SH-SY5Y (cell line): ENCODE data around the gene PEX14.

Source experiments
- GATA2 ChIP-seq: IDR thresholded peaks from 2 replicates; pipeline ENCODE4 v1.6.1; 2011; ENCODE audit warnings: mild to moderate bottlenecking, low read depth, low read length
- GATA3 ChIP-seq: IDR thresholded peaks from 2 replicates; pipeline ENCODE4 v1.6.1; 2011; ENCODE audit warnings: low read depth, mild to moderate bottlenecking, low read length, moderate library complexity

The PEX14 gene, protein sequence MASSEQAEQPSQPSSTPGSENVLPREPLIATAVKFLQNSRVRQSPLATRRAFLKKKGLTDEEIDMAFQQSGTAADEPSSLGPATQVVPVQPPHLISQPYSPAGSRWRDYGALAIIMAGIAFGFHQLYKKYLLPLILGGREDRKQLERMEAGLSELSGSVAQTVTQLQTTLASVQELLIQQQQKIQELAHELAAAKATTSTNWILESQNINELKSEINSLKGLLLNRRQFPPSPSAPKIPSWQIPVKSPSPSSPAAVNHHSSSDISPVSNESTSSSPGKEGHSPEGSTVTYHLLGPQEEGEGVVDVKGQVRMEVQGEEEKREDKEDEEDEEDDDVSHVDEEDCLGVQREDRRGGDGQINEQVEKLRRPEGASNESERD

DNA sequence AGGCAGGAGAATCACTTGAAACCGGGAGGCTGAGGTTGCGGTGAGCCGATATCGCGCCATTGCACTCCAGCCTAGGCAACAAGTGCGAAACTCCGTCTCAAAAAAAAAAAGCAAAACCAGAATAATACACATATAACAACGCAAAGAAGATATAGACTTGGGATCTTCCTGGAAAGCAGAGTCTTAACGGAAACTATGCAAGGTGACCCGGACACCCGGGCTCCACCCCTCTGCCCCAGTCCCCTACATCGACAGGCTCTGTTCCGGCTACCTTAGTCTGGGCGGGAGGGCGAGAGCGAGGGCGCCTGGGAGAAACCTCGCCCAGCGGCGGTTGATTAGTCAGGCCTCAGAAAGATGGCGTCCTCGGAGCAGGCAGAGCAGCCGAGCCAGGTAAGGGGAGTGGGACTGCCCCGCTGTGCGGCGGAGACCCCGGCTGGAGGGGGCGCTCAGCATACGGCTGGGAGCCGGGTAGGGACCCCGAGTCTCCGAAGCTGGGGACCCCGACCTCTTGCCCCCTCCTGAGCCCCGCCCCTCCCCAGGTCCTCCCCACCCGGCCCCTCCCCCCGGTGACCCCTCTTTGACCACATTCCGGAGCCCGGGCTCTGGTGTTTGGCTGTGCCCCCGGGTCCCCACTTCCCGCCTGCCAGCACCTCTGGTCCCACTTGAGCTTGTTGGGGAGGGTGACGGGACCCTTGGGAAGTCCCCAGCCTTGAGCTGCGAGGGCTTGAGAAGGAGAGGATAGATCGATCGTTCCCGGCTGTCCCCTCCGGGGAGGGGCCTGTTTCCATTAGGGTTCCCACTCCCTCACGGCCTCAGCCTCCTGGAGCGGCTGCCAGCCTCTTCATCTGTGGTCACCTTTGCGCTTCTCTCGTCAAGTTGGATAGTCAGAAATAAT lies at the start of gene PEX14:
TSS of gene PEX14 (plus strand) at position 338 of the 895 bp plus-strand sequence. CDS start at position 355, 17 bp downstream.
- TF ChIP-seq GATA3 (no peak), GATA2 (no peak)

DNA sequence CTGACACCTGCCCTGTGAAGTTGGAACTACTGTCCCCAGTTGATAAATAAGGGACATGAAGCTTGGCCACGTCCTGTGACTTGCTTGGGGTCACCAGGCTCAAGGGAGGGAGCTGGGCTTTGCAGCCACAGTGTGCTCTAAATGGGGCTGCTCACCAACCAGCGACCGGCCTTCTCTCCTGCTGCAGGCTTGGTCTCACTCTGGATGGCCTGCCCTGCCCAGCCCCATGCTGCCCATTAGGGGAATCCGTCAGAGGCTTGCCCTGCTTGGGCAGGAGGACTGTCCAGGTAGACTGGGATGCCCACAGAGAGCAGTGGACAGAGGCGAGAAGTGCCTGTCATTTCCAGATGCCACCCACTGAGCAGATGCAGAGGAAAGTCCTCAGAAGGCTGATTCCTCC lies 45.8 kb upstream of the PEX14 start:
- TF ChIP-seq GATA2, result no peak
- no peak for TF ChIP-seq GATA3

DNA sequence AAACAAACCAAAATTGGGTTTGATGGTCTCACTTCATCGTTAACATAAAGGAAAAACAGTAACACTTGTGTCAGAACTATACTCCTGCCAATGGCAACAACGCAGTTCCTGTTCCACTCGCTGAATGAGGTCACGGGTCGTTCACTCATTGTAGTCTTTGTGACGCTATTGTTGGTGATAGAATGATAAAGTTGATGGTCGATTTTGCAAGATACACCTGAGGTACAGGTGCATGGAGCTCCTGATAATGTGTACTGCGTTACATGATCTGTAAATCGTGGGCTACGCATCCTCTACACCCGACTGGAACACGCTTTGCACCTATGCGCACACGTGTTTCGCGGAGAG lies 44.9 kb upstream of the PEX14 start:
- TF ChIP-seq GATA2 (no peak), GATA3 (no peak)

DNA sequence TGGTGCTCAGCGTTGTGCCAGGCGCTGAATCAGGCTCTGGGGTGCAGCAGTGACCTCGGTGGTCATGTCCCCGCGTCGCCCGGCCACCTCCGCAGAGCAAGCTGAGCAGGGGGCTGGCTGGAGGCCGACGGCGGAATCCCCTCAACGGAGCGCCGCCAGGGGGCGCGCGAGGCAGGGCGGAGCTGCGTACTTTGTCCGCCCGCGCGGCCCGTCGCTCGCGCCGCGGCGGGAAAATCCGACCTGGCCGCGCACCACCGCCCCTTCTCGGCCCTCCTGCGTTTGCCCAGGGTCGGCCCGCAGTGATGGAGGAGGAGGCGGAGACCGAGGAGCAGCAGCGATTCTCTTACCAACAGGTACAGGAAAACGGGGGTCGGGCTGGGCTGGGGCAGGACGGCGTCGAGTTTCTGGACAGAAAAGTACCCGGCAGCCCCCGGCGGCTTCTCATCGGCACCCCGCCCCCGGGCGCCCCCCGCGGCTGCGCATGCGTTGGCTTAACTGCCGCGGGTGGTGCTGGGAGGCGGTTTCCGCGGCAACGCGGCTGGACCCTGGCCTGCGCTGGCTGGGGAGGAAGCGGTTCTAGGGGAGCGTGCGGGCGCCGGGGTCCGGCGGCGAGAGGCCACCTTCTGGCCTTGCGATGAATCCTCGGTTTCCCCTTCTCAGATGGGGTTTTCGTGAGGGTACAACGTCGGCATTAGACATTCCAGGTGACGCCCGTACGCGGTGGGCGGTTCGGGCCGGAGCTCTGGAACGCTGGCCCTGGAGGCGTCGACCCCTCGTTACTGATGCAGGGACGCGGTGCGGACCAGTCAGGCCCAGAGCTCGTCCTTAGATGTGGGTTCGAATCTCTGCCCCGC lies 44.3 kb upstream of the PEX14 start, which contains the start of gene CENPS:
TSS of gene CENPS (plus strand) at position 218 of the 854 bp plus-strand sequence. CDS start at position 303, 85 bp downstream.
- TF ChIP-seq GATA2, result no peak; the same call in 1 of the 2 replicates
- no peak for TF ChIP-seq GATA3

DNA sequence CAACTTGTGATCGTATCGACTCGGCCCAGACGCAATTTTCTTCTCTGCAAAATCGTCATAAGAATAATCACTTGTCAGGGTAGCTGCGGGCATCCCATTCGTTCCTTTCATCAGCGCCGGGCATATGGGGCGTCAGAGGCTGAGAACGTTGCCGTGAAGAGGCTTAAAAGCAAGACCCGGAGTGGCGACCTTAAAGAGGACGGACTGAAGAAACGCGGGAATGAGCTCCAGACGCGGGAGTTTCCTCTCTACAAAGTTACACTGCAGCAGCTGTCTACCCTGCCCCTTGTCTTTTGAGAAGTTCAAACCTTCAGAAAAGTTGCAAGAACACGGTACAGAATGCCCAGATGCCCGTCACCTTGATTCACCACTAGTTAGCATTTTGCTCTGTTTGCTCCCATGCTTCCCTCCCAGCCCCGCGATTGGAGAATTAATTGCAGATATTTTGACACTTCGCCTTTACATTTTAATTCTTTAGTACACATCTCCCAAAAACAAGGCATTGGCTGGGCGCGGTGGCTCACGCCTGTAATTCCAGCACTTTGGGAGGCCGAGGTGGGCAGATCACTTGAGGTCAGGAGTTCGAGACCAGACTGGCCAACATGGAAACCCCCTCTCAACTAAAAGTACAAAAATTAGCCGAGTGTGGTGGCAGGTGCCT lies 43.5 kb upstream of the PEX14 start:
- TF ChIP-seq GATA2, result no peak; the same call in 1 of the 2 replicates
- TF ChIP-seq GATA3, result no peak

DNA sequence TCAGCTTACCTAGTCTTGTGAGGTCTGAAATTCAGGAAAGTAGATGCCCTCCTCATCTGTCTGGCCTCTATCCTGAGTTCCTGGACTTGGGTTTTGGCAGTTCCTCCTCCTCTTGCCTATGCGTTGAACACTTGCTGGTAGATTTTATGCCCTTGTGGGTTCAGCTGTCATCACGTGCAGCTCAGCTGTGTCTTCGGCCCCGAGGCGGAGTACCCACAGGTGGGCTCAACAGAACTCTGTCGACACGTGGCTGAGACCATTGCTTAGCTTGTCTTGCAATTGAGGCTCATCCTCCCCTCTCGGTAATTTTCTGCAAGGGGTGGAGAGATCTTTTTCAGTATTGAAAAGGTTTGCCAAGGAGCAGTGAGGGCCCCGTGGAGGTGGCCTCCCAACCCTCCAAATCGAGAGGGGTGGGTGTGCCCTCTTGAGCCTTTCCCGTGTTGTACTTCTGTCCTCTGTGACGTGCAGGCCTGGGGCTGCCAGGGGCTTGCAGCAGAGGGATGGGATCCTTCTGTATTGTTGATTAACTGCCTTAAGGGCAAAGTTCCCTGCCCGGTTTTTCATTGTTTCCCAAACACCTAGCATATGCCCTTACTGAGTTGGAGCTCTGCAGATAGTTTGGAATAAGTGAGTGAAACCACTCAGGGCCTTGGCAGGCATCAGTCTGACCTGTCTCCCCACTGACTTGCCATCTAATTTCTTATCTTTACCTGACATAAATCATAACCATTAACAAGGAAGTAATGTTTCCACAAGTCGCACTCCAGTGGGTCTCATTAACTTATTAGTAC lies 41.6 kb upstream of the PEX14 start:
- no peak for TF ChIP-seq GATA3
- no peak for TF ChIP-seq GATA2

DNA sequence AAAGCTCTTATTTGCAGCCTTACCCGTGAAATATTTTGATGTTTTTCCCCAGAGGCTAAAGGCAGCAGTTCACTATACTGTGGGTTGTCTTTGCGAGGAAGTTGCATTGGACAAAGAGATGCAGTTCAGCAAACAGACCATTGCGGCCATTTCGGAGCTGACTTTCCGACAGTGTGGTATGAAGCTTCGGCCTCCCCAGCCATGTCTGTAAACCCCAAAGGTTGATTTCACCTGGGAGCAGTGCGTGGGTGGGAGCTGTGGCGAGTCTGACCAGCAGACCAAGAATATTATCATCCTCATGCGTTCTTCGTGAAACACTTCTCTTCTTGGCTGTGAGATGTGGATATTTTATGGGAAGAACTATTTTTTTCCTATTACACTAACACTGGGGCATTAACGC lies 41.0 kb upstream of the PEX14 start:
- no peak for TF ChIP-seq GATA3
- no peak for TF ChIP-seq GATA2

DNA sequence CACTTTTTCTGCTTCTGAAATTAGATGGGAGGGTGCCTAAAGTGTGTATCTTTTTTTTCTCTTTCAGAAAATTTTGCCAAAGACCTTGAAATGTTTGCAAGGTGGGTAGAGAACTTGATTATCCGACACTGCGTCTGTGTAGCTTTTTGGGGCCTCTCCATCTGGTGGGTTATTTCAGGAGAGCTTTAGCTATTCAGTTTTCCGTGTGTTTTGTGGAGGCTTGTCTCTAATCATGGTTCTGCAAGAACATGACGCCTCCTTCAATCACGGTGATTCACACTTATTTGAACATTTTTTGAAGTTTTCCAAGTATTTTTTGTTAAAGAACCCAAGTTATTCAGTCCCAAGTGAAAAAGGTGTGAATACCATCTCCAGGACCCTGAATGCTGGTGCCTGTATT lies 40.2 kb upstream of the PEX14 start:
- TF ChIP-seq GATA3 (no peak), GATA2 (no peak)

DNA sequence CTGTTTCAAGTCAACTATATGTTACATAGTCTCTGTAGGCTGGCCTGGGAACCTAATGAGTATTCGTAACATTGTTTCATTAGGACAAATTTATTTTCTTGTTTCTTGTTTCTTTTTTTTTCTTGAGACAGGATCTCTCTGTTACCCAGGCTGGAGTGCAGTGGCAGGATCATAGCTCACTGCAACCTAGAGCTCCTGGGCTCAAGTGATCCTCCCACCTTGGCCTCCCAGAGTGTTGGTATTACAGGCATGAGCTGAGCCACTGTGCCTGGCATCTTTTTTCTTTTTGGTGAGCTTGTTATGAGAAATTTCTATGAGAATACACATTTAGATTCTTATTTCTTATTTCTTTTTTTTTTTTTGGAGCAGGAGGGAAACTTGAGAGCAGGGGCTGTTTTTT lies 37.7 kb upstream of the PEX14 start:
- TF ChIP-seq GATA3, result no peak
- no peak for TF ChIP-seq GATA2

DNA sequence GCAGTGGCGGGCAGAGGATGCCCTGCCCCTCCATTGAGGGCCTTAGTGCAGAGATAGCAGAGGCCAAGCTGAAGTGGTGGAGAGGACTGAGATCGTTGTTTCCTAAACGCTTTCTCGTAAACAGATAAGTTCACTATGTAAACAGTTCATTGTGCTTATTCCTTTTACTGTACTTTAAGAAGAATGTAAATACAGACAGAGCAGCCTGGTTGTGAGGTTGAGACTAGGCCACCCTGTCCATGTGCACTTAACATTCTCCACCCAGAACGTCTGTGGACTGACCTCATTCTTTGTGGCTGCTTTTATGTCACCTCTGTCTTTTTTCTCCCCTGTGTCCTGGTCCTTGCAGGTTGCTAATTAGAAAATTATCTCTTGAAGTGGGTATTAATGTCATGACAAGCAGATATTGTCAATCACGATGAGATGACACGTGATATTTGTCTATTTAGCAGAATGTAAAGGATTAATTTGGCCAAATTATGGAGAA lies 36.0 kb upstream of the PEX14 start:
- no peak for TF ChIP-seq GATA3
- TF ChIP-seq GATA2, result no peak

DNA sequence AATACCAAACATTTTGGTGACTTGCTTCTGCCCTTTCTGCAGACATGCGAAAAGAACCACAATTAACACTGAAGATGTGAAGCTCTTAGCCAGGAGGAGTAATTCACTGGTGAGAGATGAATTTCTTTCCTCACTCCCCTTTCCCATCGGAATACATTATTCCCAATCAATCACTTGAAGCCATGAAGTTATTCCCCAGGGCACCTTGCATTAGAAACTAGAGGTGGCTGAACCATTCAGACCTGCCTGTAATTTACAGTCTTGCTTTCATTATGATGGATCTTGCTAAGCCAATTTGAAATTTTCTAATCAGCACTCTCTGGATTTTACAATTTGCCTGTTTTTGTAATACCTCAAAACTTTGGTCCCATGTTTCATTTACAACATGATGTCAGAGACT lies 34.4 kb upstream of the PEX14 start:
- TF ChIP-seq GATA2 (no peak), GATA3 (no peak)

DNA sequence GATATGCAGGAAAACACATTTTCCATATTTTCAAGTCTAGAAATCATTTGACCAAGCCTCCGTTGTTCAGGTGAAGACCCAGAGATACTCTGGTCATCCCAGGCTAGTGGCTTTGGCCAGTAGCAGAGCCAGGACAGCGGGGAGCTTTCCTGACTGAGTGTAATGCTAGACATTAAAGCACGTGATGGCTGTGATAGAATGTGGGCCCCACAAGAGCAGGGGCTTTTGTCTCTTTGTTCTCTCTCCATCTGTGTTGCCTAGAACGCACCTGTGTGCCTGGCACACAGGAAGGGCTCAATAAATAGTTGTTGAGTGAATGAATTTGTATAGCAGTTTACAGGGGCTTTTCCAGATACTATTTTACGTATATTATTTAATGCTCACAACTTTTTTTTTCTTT lies 34.0 kb upstream of the PEX14 start:
- TF ChIP-seq GATA2, result no peak
- TF ChIP-seq GATA3, result no peak
